Measurements from ENCODE around the gene TSN. TPM values are rescaled to one million over a fixed set of nuclear protein-coding genes. Genes with fewer than 3 reads are reported as not detected.

The TSN gene
- total and polyA plus RNA-seq, 10 of the 15 experiments (the other 5 are each of a cell fraction or from before 2014, with no cell fraction given), result 45.6 to 102 (median 59.2) TPM

- TF ChIP-seq ZBTB11 (CRISPR knock-in tag; IDR thresholded peaks at IDR 0.05) (no peak), EED (IDR thresholded peaks at IDR 0.05; ENCODE audit: low read depth) (peak; percentile 72), SMARCA5 (IDR thresholded peaks at IDR 0.05) (no peak), BCL11A (IDR thresholded peaks at IDR 0.05; ENCODE audit: low read depth, low read length) (0 out of 2 replicates have a peak, but pooled peaks have one; percentile 12)
Measured at GRCh38 chr2:121804340-121804739, 48.9 kb downstream of the TSN start (continued).

GRCh38 chr2:121804997-121805765 lies 49.7 kb downstream of the TSN start:
- H3K9ac ChIP-seq (ENCODE audit: control insufficient read depth, insufficient read depth, low read length), result no peak overlapping the region
- H3K36me3 ChIP-seq (ENCODE audit: control insufficient read depth in 2 of 2, insufficient read depth in 2 of 2, low read length in 1 of 2), result no peaks in the 10 kb centered on the region
- no peak for DNase-seq (ENCODE audit: low read depth, low spot score)
- ChIA-PET SMC1A (ENCODE audit: uncharacterized antibody, unreplicated experiment) (interaction anchor here (0.6 to 1.4 kb wide), 3 partner anchors 32 to 644 kb away, joined by 3 to 4 read pairs (median 3); no protein-coding TSS in a partner anchor), POLR2A (no interaction called here), RAD21 (ENCODE audit: unreplicated experiment) (interaction anchor here (0.5 kb wide), 1 partner anchor 69 kb away, joined by 3 read pairs; the partner anchor contains the start of gene NIFK), CTCF (no interaction called here)
- FAIRE-seq, result no peak
- in situ Hi-C loops (cut with MboI) (no loop called here), intact Hi-C loops (cut with micrococcal nuclease; ENCODE audit: unreplicated experiment) (no loop called here)
- no peak overlapping the region for H3K4me2 ChIP-seq (ENCODE audit: control insufficient read depth, insufficient read depth)
- H3K4me3 ChIP-seq, result no peak overlapping the region
- H4K20me1 ChIP-seq (ENCODE audit: control insufficient read depth, insufficient read depth), result no peaks in the 10 kb centered on the region
- no TSS peak for BruUV-seq (replicated peaks)
- ATAC-seq, result peak; percentile 75
- H2AFZ ChIP-seq (ENCODE audit: control insufficient read depth, low read depth, low read length), result peak overlapping the region; percentile 19; the same call in 1 of the 2 replicates
- no peak for TF ChIP-seq FOS (IDR thresholded peaks at IDR 0.05; ENCODE audit: borderline replicate concordance, extremely low read depth, insufficient read length)
- TF ChIP-seq JUNB (IDR thresholded peaks at IDR 0.05), result peak; percentile 36
- no peaks in the 10 kb centered on the region for H3K79me2 ChIP-seq (ENCODE audit: control insufficient read depth, insufficient read depth, low read length)
- no peak overlapping the region; the same call in 1 of the 2 replicates for H3K27ac ChIP-seq (ENCODE audit: control insufficient read depth, insufficient read depth)
- H3K9me3 ChIP-seq (replicated peaks; ENCODE audit: control insufficient read depth, insufficient read depth, low read length), result peaks cover 4% of the 10 kb centered on the region; the same call in 1 of the 3 replicates
- peaks cover 18% of the 10 kb centered on the region; the same call in 1 of the 2 replicates for H3K4me1 ChIP-seq (ENCODE audit: control insufficient read depth, insufficient read depth, low read length)
- WGBS (ENCODE audit: insufficient coverage, insufficient replicate concordance, low lambda C conversion rate, missing lambda C conversion rate), result 20% methylated on average over 3 of the region's 3 CpGs
- no peaks in the 10 kb centered on the region for H3K27me3 ChIP-seq (replicated peaks in 1 of 2; ENCODE audit: control insufficient read depth in 2 of 2, insufficient read depth in 2 of 2, low read length in 1 of 2)
